Measurements from ENCODE around the gene WFDC2.

GRCh38 chr20:45465491-45466266 is 3.9 kb upstream of the WFDC2 start:
- TF ChIP-seq CTCF (IDR thresholded peaks at IDR 0.05; ENCODE audit: insufficient read depth, low read depth, low read length) (no peak), EZH2 (IDR thresholded peaks at IDR 0.05; ENCODE audit: insufficient read depth, low read length) (no peak)

All from astrocyte (in vitro differentiated cells and primary cell).